GM13976 (cell line): ENCODE results near the gene WBP1.

ENCODE experiments used
- DNase-seq: peaks from one replicate; pipeline ENCODE4 v3.0.0; 2012; ENCODE audit warnings: low spot score
- in situ Hi-C: fragments of 300-500 bp; cut with MboI; formaldehyde crosslinking; loops from one replicate; pipeline ENCODE4 v1.12.0; 2022; ENCODE audit warnings: low sequenced_read_pairs, mixed read lengths, inconsistent platforms; ENCODE audit not compliant: unreplicated experiment
- TF ChIP-seq, protein P1 (sequence below): IDR thresholded peaks from 2 replicates; pipeline ENCODE4 v1.5.1; 2012; ENCODE audit warnings: borderline replicate concordance, mild to moderate bottlenecking; ENCODE audit not compliant: insufficient read depth; ENCODE audit errors: extremely low read depth, missing control alignments, control extremely low read depth

The WBP1 gene

GRCh38 chr2:74505448-74506246, 47.4 kb downstream of the WBP1 start:
- TF ChIP-seq, protein P1, sequence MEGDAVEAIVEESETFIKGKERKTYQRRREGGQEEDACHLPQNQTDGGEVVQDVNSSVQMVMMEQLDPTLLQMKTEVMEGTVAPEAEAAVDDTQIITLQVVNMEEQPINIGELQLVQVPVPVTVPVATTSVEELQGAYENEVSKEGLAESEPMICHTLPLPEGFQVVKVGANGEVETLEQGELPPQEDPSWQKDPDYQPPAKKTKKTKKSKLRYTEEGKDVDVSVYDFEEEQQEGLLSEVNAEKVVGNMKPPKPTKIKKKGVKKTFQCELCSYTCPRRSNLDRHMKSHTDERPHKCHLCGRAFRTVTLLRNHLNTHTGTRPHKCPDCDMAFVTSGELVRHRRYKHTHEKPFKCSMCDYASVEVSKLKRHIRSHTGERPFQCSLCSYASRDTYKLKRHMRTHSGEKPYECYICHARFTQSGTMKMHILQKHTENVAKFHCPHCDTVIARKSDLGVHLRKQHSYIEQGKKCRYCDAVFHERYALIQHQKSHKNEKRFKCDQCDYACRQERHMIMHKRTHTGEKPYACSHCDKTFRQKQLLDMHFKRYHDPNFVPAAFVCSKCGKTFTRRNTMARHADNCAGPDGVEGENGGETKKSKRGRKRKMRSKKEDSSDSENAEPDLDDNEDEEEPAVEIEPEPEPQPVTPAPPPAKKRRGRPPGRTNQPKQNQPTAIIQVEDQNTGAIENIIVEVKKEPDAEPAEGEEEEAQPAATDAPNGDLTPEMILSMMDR = no peak
- no peak for DNase-seq
- in situ Hi-C loops = no loop called here

DNA sequence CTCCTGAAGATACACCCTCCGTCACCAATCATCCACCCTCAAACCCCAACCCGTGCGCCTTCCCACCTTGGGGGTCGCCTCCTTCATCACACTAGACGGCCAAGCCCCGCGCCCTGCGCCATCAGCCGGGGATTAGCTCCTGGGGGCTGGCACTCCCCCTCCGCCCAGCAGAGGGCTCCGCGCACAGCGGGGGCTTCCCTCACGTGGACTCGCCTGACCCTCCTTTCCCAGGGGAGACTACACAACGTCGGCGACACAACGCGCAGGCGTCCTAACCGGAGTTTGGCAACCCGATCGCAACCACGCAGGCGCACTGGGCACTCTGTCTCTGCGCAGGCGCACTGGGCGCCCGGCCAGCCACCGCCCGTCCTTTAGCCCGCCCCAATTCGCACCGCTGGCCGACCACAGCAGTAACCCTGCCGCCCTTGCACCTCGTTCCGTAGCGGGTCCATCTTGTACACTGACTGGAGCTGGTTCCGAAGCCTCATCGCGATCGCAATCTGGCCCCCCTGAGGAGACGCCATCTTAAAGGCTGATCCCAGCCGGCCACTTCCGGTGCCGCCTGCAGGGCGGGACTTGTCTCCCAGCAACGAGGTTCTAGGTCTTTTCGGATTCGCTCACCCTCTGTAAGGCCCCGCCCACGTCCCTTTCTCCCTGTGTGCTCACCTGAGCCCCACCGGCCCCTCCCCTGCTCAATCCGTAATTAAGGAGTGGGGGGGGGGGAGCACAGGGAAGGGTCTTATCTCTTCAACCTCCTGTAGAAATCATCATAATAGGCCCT, 49.1 kb downstream of the WBP1 start, which contains the start of gene PCGF1:
Gene PCGF1, minus strand, starts transcription at position 551 of the 781 bp plus-strand sequence. Its CDS starts 27 bp downstream, at position 524.
- peak; percentile 97 for DNase-seq
- TF ChIP-seq, protein P1 = peak; percentile 51
- in situ Hi-C loops = no loop called here

- TF ChIP-seq, protein P1 = peak; percentile 14
- DNase-seq = peak; percentile 54
- in situ Hi-C loops = no loop called here
These were observed 49.8 kb downstream of the WBP1 start for GRCh38 chr2:74507926-74508520.

- in situ Hi-C loops = no loop called here
- no peak for DNase-seq
- TF ChIP-seq, protein P1 = no peak
These were observed 52.0 kb downstream of the WBP1 start for GRCh38 chr2:74510272-74510671.
